Stimulated activated CD4-positive, alpha-beta T cell treated with anti-CD3 and anti-CD28 coated beads, Interleukin-12 subunit alpha, Interleukin-12 subunit beta, amount 100 ng/mL, for 48 hours (primary cell): Measurements from ENCODE around the gene MYH9.

Experiments
- DNase-seq, 3 donors: peaks; one replicate each; pipeline ENCODE4 v3.0.0-alpha.2; 2020; ENCODE audit warnings: low read depth in 2 of 3, low spot score in 1 of 3

The MYH9 gene

DNA sequence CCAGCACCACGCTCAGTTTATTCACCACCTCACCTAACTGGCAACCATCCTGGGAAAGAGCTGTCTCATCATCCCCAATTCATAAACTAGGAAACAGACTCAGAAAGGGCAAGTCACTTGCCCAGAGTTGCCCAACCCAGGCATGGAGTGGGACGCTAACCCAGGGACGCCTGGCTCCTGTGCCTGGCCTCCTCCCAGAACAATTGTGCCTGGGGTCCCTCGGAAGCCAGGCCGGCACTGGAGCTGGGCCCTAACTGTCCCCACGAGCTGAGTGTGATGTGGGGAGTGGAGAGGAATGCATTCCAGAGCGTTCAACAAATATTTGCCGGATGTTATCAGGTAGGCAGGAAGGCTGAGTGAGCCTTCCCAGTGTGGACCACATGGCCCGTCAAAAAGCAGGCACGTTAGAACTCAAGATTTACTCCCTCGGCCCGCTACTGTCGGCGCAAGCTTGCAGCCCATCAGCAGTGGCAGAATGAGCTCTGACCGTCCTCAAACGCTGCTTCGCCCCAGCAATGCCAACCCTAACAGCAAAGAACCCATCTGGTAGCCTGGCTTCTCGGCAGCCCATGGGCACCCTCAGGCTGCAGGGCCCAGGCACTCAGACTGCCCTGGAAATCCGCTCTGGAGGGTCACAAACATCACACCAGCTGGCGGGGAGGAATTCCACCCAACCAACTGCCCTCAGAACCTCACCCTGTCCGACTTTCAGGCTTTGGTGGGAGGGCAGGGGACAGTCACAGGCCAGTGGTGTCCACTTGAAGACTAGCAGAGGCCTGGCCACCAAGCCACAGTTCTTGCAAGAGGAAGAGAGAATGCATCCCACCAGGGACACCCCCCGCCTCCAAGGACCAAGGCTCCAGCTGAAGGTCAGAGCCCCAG lies 35.6 kb downstream of the MYH9 start:
- no peak for DNase-seq

DNA sequence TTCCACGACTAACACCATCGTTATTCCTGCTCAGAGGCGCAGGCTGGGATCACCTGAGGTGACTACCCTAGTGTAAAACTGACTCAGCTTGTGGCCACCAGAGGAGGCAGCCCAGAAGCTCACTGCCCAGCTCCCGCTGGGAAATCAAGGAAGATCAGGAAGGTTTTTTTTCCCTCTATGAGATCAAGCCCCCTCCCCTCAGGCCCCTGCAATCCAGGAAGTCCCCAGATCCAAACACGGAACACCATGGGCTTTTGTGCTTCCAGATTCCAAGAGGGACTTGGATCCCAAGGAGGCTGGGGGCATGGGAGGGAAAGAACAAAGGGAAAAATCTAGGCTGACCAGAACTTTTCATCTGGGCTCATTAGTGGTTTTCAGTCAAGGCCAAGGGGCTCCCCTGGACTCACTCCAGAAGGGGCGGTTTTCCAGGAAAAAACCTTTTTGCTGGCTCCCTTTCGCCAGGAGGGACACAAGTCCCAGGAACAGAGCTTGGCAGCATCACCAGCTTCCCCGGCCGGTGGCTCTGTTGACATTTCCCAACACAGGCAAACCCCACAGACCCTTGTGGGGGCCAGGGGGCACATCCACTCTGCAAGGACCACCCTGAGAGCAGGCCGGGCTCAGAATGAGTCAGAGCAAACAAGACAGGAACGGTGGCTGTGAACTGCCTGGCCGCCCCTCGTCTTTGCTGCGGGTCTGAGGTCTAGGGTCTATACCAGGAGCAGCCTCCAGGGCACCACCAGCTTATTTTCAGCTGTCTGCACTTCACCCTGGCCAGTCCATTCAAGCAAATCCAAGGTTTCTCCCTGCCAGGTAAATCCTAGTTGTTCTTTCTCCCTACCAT lies 36.8 kb downstream of the MYH9 start:
- no peak for DNase-seq

DNA sequence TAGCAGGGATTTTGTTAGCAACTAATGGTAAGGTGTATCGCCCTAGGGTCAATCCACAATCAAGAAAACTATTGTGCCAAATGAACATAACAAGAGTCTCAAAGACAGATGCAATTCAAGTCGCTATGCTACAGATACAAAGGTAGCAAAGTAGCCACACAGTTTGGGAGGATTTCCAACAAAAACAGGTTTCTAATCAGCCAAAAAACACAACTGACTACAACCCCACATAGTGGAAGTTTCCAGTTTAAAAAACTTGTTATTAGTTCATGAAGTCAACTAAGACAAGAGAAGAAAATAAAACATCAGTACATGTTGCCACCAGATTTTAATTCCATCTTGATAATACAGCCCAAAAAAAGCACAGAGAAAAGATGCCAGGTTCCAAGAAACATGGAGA lies 38.0 kb downstream of the MYH9 start:
- no peak for DNase-seq

DNA sequence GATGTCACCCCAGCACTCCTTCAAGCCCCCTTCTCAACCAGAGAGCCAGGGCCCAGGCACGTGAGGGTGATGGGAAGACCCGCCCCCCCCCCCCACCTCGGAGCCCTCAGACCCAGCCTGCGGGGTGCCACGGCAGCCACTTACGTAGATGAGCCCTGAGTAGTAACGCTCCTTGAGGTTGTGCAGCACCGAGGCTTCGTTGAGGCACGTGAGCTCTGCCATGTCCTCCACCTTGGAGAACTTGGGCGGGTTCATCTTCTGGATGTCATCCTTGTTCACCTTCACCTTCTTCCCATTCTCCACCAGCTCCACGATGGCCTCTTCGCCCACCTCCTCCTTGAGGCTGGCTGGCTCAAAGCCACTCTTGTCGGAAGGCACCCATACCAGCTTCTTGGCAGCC lies 39.0 kb downstream of the MYH9 start:
- DNase-seq, result no peak

DNA sequence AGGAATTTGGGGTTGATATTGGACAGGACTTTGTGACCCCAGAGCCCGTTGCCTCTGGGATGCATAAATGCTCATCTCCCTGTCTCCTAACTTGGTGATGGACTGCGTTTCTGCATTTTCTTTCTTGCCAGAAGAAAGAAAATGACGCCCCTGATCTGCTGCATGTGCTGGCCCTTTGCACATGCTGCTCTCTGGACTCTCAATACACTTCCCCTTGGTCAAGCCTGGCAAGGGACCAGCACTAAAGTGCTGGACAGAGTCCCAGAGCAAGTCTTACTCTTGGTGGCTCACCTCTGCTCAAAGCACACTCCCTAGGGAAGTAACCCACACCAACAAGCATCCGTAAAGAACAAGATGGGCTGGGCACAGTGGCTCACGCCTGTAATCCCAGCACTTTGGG lies 40.7 kb downstream of the MYH9 start:
- DNase-seq, result no peak

DNA sequence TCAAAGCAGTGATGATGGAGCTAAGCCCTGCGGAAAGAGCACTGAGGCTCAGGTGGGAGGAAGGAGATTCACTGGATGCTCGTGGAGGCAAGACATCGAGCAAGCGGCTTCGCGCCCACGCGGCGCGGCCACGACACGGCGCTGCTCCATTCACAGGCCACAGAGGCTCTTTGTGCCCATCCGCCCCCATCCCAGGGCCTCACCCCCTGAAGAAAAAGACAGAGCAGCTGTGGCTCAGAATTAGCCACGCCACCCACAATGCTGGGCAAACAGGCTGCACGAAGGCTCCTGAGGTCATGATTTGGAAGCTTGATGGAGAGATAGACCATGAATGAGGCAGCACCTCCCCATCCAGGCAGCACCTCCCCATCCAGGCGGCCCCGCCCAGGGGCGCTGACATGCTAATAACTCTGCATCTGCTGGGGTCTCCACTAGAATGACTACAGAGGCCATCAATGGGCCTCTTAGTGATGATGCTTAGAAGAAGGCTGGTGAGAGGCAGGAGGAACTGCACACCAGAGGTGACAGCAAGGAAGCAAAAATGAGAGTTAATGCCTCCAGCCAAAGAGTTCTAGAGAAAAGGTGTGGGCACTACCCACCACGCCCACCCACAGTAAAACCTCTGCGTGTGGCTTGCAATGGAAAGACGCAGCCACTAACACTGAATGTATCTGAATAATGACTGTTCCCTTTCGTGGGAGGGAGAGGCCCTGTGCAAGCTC lies 43.5 kb downstream of the MYH9 start:
- DNase-seq, result peak; percentile 57 to 69 (median 62)

DNA sequence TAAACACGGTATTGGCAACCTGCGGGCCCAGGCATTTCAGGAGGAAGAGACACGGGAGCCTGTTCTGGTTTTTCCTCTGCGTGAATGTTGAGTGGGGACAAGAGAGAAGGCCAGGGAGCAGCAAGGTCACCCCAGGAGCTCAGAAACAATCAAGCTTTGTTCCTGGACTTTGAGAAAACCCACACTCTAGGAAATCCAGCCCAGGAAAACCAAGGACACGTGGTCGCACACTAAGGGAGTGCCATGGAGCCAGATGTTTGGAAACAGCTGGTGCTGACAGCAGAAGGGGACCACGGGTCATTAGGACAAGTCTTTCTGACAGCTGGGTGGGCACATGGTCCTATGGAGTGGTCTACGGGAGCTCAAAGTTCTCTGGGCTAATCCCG lies 44.1 kb downstream of the MYH9 start:
- DNase-seq, result no peak

DNA sequence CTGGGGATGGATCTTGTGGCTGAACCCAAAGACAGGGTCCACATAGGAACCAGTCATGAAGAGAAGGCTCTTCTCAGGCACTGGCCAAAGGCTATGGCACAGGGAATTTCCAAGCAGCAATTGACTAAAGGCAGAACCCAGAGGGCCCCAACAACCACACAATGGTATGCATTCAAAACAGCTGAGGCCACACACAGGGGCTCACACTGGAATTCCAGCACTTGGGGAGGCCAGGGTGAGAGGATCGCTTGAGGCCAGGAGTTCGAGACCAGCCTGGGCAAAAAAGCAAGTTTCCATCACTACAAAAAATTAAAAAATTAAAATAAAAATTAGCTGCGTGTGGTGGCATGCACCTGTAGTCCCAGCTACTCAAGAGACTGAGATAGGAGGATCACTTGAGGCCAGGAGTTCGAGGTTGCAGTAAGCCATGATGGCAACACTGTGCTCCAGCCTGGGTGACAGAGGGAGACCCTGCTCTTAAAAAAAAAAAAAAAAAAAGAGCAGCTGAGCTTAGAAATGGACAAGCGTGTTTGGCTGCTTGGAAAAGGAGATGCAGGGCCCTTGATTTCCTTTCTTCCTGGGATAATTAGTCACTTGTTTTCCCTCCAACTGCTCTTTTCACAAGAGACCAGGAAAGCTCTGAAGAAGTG lies 44.6 kb downstream of the MYH9 start:
- no peak for DNase-seq

DNA sequence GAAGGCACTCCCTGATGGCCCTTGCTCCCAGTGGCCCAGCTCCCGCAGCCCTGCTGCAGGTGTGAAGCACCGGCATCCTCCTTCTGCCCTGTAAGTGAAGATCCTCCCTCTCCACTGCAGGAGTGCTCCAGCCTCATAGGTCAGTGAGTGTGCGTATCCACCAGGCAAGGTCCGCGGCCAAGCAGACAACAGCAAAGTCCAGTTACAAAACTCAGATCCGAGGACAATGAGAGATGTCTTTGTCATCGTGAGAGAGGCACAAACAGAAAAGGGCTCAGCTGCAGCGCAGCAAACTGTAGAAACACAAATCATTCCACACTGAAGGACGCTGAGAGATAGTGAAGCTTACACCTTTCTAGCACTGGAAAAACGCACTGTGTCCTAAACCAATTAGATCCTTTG lies 46.1 kb downstream of the MYH9 start:
- no peak for DNase-seq

DNA sequence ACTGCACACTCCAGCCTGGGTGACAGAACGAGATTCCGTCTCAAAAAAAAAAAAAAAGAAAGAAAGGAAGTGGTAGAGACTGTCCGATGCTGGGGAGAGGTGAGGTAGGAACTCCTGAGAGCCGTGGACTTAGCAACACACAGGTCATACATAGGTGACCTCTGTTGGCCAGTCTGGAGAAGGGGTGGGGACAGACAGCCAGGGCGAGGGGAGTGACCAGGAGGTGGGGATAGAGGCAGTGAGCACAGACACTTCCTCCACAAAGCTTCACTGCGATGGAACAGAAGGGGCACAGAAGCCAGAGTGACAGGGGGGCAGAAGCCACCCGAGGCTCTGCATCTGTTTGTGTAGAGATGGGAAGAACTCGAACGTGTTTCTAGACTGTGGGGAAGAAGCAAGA lies 47.1 kb downstream of the MYH9 start:
- DNase-seq, result no peak

DNA sequence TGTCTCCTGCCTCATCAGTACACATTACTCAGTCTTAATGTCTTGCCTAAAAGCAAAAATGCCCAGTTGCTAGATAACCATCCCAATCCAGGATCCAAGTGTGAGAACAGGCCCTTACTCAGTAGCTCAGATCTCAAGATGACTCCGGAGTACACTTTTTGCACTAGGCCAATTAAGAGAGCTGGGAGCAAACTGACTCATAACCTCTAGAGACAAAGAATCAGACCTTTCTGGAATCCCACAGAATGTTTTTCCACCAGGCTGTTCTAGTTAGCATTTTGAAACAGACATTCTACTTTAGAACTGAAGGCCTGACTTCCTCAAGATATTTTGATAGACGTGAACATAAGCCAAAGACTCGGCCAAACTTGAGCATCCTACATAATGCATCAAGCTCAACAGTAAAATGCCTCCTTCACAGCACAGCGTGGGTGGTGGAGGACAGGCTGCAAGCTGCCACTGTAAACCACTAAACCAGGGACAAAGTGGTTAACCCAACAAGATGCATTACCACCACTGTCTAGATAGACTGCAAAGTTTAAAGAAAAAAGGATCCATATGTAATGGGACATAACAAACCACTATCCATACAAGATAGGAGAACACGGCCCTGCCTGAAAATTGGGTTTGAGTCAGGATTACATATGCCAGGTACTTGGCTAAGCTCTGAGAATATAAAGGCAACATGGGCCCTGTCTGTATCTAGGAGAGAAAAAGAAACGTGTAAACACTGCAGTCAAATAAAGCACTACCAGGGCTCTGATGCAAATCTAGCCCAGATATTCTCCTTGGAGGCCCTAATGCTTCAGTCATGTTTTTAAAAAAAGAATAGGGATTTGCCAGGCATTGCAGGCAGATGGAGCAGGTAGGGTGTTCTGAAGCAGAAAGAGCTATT lies 48.3 kb downstream of the MYH9 start:
- DNase-seq, result peak in 1 of 3 donors; percentile 42

DNA sequence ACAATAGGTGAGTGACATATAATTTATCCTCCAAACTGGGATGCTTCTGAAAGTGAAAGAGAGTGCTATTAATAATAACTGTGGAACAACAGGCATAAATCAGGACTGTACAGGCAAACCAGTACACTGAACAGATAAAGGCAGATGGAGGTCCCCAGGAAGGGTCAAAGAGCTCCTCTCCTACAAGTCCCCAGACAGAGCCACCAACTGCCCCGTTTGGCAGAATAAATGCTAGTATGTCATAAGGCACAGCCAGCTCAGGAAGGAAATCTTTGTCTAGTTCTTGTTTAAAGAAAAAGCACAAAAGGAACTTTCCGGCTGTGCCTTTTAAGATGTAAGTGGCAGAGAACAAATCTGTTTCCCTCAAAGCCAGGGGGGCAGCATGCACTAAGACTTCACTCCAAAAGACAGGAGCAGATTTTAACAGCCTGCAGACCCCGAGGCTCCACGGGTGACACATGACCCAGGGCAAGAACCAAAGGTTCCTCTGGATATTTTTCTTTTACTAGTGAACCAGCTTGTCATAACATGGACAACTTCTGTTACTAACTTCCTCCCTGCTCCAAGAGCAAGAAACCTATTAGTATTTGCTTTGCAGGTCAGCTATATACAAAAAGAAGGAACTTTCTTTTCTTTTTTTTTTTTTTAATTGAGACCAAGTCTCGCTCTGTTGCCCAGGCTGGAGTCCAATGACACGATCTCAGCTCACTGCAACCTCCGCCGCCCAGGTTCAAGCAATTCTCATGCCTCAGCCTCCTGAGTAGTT lies 50.2 kb downstream of the MYH9 start:
- no peak for DNase-seq

DNA sequence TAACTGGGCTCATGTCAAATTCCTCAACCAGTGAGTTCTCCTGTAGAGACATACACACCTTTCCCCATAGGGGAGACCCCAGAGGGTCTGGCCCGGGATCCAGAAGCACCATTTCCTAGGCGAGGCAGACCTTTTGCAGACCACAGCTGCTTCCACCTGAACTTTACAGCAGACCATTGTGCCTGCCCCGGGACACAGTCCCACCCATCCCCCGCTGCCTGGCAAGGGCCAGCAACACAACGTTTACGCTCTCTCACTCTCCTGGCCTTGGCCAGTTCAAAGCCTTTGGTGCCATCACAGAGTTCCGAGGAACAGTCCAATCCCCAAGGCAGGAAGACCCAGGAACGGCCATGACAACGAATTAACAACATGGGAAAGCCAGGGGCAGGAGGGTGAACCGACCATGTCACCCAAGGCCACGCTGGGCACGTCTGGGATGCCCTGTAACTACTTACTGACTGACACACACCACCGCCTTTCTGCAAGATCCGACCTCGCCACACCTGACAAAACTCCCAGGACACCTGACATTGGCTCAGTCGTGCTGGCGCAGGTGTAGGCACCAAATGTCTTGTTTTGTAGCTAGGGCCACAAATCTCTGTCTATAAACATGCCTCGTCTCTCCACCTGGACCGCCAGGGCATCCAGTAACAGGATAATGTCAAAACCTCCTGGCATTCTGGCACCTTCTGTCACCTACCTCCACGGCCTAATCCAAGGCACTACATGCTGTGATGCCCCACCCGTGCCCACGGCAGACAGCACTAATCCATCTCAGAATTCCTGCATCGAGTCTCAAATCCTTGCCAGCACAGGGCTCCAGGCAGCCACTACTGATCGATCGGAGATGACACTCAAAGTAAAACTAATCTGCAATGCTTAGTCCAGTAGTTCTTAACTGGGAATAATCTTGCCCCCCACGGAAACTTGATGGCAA lies 51.3 kb downstream of the MYH9 start:
- no peak for DNase-seq

DNA sequence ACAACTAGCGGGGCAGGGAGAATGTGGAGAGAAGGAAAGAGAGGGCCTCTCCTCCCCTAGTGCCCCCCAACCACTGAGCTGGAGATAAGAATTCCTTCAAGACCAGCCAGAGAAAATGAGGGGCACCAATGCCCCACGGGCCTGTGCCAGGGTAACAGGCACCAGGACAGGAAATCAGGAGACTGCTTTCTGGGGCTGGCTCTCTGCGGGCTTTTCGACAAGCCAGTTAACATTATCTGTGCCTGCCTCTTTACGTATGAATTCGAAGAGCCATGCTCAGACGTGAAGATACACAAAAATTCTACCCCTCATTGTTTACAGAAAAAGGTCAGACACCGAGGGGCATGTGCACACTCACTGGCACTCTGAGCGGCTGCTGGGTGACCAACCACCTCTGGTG lies 52.1 kb downstream of the MYH9 start:
- DNase-seq, result no peak

DNA sequence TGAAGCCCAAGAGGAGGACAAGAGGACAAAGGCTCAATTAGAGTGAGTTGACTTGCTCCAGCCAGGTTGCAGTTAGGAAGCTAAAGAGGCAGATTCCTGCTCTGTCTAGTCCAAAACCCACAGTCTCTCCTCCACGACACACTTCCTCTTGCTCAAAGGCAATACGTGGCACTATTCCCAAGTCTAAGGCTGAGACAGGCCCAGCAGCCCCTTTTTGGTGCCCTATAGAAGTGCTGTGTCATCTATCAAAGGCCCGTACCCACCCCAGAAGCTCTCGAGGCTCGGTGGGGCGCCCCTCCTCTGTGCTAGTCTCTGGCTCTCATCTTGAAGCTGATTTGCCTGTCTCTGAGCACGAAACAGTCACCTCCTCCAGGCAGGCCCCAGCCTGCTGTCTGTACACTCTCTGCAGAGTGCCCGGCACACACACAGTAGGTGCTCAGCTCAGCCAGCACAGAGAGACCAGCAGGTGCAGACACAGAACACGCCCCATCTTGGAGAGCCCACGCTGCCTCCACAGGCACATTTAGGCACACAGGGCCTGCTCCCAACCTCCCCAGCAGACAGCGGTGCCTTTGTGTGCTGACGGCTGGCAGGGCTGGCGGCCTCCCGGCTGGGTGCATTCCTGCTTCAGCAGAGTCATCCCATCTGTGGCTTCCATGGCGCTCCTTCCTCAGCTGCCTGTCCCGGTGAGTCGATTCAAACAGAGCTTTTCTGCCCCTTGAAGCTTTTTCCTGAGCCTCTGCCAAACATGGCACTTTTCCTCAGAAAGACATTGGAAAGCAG lies 52.8 kb downstream of the MYH9 start:
- DNase-seq, result no peak

DNA sequence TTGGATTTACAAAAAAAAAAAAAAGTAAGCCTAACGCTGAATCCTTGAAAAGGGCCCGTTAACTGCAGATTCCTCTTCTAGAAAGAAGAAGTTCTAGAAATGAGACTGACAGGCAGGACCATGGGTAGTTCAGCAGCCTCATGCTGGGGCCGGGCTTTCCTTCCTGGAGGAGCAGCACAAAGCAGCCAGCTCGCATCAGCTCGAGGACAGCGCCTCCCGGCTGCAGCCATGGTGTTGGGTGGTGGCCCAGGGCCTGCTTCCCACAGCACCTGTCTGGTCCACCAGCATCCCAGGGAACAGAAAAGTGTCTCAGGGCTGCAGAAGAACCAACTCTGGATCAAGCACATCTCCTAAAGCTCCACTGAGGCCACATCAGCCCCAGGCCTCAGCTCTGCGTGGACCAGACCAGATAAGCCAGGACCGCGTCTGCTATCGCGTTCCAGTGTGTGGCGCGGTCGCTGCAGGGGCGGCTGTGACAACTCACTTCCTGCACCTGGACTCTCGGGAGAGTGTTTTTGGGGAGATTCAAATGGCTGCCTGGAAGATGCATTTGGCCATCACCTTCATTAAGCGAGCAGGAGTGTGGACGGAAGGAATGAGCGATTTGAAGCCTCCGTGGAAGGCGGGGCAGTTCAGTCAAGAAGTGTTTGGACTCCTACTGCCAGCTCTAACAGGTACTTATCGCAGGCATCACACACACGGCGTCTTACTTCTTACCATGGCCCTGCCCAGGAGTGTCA lies 53.5 kb downstream of the MYH9 start:
- peak in 1 of 3 donors; percentile 39 for DNase-seq

DNA sequence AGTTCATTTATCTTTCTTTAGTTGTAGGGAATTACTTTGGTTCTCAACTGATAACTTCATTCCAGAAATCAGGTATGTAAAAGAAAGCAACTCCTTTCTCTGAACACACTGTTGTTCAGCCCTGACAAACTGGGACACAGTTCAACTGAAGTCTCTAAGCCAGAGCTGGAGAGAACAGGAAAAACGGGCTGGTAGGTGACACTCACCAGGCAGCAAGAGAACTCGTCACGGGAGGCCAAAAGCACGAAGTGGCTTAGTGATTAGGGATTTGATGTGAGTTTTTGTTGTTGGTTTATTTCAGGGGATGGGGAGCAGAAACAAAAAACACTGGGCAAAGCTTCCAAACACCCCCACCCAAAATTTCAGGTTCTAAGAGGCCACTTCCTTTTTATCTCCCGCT lies 54.1 kb downstream of the MYH9 start:
- no peak for DNase-seq
